HCT116 (cell line): ENCODE results near the gene ITFG1.

ENCODE experiments used
- CTCF ChIP-seq, 3 experiments: fragments of 200-600 bp in 1 of 3; sonication (generic) in 1 of 3; IDR thresholded peaks in 2 of 3; conservative IDR thresholded peaks in 1 of 3; 2 replicates each; pipeline ENCODE4 v1.5.1; 2012 to 2017; ENCODE audit warnings: low read depth in 2 of 3, low read length in 2 of 3, antibody characterized with exemption in 1 of 3, borderline replicate concordance in 1 of 3, control low read depth in 1 of 3, mild to moderate bottlenecking in 1 of 3, mixed read lengths in 1 of 3, mixed run types in 1 of 3, moderate library complexity in 1 of 3; ENCODE audit not compliant: insufficient read depth in 1 of 3
- EGR1 ChIP-seq: IDR thresholded peaks from 2 replicates; pipeline ENCODE4 v1.6.1; 2012; ENCODE audit warnings: low read depth
- EZH2 ChIP-seq: fragments of 200-600 bp; sonication (generic); IDR thresholded peaks from 2 replicates; pipeline ENCODE4 v1.6.1; 2017; ENCODE audit warnings: antibody characterized with exemption, mixed run types
- POLR2A ChIP-seq: IDR thresholded peaks from 2 replicates; pipeline ENCODE4 v1.7.0; 2011; ENCODE audit warnings: borderline replicate concordance; ENCODE audit not compliant: insufficient read depth, insufficient read length; ENCODE audit errors: extremely low read depth
- POLR2AphosphoS5 ChIP-seq: IDR thresholded peaks from 2 replicates; pipeline ENCODE4 v1.6.1; 2011; ENCODE audit warnings: mild to moderate bottlenecking, low read depth, low read length, moderate library complexity
- REST ChIP-seq: IDR thresholded peaks from 2 replicates; pipeline ENCODE4 v1.6.1; 2012; ENCODE audit warnings: low read depth
- SIN3A ChIP-seq: IDR thresholded peaks from 2 replicates; pipeline ENCODE4 v1.6.1; 2012; ENCODE audit warnings: low read depth
- SRF ChIP-seq: IDR thresholded peaks from 2 replicates; pipeline ENCODE4 v1.6.1; 2012; ENCODE audit warnings: low read depth
- YY1 ChIP-seq: IDR thresholded peaks from 2 replicates; pipeline ENCODE4 v1.6.1; 2011; ENCODE audit warnings: low read length, low read depth, moderate library complexity, mild to moderate bottlenecking; ENCODE audit not compliant: insufficient replicate concordance; ENCODE audit errors: extremely low read depth
- TF ChIP-seq, protein P1 (sequence below): IDR thresholded peaks from 2 replicates; pipeline ENCODE4 v1.6.1; 2012
- TF ChIP-seq, protein P2 (sequence below): IDR thresholded peaks from 2 replicates; pipeline ENCODE4 v1.6.1; 2012
- TF ChIP-seq, protein P3 (sequence below): IDR thresholded peaks from 2 replicates; pipeline ENCODE4 v1.6.1; 2011; ENCODE audit warnings: mild to moderate bottlenecking, low read length, moderate library complexity; ENCODE audit not compliant: insufficient replicate concordance; ENCODE audit errors: extremely low read depth

DNA sequence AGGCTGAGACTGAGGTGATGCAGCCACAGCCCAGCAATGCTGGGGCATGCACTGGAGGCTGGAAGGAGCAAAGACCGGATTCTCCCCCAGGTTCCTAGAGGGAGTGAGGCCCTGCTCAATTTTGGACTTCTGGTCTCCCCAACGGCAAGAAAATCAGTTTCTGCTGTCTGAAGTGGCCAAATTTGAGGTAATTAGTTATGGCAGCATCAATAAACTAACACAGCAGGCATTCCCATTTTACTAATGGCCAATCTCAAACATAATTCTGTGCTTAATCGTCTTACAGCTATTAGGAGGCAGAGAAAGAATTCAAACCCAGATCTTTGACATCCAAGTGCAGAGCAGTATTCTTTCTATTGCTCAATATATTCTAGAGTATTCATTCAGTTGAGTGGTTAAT lies 333.3 kb downstream of the ITFG1 start:
- TF ChIP-seq, protein P1, sequence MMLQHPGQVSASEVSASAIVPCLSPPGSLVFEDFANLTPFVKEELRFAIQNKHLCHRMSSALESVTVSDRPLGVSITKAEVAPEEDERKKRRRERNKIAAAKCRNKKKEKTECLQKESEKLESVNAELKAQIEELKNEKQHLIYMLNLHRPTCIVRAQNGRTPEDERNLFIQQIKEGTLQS = no peak
- no peak for TF ChIP-seq SIN3A
- TF ChIP-seq EZH2 = no peak
- no peak for TF ChIP-seq CTCF (IDR thresholded peaks at IDR 0.05 in 2 of 3, conservative IDR thresholded peaks at IDR 0.05 in 1 of 3; ENCODE audit: borderline replicate concordance in 1 of 3, insufficient read depth in 1 of 3, low read depth in 2 of 3, low read length in 2 of 3)
- no peak for TF ChIP-seq POLR2A
- no peak for TF ChIP-seq REST
- TF ChIP-seq SRF = no peak
- TF ChIP-seq, protein P2, sequence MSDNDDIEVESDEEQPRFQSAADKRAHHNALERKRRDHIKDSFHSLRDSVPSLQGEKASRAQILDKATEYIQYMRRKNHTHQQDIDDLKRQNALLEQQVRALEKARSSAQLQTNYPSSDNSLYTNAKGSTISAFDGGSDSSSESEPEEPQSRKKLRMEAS = no peak
- no peak for TF ChIP-seq EGR1
- no peak for TF ChIP-seq YY1
- TF ChIP-seq POLR2AphosphoS5 = no peak
- TF ChIP-seq, protein P3, sequence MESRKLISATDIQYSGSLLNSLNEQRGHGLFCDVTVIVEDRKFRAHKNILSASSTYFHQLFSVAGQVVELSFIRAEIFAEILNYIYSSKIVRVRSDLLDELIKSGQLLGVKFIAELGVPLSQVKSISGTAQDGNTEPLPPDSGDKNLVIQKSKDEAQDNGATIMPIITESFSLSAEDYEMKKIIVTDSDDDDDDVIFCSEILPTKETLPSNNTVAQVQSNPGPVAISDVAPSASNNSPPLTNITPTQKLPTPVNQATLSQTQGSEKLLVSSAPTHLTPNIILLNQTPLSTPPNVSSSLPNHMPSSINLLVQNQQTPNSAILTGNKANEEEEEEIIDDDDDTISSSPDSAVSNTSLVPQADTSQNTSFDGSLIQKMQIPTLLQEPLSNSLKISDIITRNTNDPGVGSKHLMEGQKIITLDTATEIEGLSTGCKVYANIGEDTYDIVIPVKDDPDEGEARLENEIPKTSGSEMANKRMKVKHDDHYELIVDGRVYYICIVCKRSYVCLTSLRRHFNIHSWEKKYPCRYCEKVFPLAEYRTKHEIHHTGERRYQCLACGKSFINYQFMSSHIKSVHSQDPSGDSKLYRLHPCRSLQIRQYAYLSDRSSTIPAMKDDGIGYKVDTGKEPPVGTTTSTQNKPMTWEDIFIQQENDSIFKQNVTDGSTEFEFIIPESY = no peak
